Activated naive CD8-positive, alpha-beta T cell treated with anti-CD3 and anti-CD28 coated beads, Interleukin-2, amount 50 U/mL, for 16 hours (primary cell): ENCODE measurements around the gene LYSMD1.
A peak's percentile ranks its signal among the peaks of the same experiment; 100 is the strongest.
"Not testable (repeated sequence)": the region's sequence is repeated elsewhere in the genome, so short reads cannot be mapped to it uniquely, and the experiment has no call there.

Source experiments
- DNase-seq: peaks from one replicate; pipeline ENCODE4 v3.0.0-alpha.2; 2020; ENCODE audit warnings: low read depth, low spot score

LYSMD1 gene, protein sequence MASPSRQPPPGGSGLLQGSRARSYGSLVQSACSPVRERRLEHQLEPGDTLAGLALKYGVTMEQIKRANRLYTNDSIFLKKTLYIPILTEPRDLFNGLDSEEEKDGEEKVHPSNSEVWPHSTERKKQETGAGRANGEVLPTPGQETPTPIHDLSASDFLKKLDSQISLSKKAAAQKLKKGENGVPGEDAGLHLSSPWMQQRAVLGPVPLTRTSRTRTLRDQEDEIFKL

DNA sequence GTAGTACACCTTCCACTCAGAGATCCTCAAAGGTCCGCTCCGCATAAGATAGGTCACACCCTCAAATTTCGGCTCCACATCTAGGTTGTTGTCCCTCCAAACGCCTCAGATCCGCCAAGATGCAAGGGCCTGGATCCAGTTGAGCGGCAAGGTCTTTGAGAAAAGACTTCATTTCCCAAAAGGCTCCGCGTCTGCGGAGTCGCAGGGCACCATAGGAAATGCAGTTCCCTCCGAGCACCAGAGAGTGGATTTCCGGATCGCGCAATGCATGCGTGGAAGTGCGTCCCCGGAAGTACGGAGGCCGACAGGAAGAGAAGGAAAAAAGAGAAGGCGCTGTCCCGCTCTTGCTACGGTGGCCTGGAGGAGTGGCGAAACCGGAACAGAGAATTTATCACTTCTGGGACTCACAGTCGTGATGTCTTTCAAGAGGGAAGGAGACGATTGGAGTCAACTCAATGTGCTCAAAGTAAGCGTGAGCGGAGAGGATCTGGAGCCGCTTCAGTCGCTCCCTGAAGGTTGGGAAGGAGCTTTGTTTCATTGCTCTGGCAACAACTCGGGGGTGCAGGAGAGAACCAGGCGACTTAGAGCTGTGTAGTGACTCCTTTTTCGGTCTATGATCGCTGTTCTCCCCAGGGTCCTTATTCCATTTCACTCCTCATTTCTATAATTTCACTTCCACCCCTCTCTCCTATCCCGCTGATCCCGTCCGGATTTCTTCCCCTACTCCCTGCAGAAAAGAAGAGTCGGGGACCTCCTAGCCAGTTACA is at the start of gene LYSMD1, which contains the start of gene SCNM1:
TSS of gene LYSMD1 (minus strand) at position 165 of the 767 bp plus-strand sequence. CDS start 644 bp downstream, outside the sequence.
TSS of gene SCNM1 (plus strand) at position 407 of the 767 bp plus-strand sequence. CDS start at position 416, 9 bp downstream.
- DNase-seq: peak; percentile 91

DNA sequence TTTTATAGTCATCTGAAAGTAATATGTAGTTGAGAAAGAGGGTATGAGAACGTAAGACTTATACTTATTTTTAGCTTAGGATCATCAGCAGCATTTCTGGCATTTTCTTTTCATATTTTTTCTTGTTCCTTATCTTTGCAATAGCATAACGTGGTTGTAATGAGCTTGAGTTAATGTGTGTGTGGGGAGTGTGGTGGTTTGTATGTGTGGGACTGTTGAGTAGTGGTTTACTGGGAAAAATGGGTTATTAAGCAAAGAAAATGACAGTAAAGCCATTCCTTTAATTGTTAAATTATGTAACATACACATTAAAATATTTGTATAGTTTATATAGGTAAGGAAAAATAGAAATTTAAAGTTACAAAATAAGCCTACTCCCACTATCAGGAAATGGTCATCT is 47.9 kb upstream of the LYSMD1 start:
- no peak for DNase-seq

DNA sequence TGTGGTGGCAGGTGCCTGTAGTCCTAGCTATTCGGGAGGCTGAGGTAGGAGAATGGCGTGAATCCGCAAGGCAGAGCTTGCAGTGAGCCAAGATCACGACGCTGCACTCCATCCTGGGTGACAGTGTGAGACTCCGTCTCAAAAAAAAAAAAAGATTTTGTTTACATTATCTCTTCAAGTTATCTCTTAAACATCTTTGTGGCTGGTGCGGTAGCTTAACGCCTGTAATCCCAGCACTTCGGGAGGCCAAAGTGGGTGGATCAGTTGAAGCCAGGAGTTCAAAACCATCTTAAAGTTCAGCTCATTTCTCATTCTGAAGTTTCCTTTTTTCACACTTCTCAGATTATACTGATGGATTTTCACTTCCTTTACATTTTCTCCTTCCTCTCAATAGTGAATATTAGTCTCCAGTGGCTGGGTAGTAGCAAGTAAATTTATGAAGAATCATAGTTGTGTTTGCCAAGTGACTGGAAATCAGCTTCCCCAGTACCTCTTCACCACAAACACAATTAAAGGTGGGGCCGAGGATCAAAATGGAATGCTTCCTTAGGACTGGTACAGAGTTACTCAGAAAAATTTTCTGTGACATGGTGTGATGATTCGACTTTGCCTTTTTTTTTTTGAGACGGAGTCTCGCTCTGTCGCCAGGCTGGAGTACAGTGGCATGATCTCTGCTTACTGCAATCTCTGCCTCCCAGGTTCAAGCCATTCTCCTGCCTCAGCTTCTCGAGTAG is 46.4 kb upstream of the LYSMD1 start:
- DNase-seq: no peak

DNA sequence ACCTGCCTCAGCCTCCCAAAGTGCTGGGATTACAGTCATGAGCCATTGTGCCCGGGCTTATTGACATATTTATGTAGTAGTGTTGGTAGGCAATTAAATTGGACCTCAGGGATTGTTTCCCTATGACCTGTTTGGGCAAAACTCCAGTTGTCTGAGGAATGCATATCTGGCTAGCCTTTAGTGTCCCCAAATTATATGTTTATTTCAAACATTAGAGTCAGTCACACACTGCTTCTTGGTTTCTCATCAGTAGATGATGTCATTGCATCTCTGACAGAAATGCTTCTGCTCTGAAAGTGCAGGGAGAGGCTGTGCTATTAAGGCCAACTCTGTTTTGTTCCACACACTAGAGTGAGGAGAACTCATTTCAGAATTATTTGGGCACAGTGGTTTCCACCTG is 45.1 kb upstream of the LYSMD1 start:
- DNase-seq: no peak

DNA sequence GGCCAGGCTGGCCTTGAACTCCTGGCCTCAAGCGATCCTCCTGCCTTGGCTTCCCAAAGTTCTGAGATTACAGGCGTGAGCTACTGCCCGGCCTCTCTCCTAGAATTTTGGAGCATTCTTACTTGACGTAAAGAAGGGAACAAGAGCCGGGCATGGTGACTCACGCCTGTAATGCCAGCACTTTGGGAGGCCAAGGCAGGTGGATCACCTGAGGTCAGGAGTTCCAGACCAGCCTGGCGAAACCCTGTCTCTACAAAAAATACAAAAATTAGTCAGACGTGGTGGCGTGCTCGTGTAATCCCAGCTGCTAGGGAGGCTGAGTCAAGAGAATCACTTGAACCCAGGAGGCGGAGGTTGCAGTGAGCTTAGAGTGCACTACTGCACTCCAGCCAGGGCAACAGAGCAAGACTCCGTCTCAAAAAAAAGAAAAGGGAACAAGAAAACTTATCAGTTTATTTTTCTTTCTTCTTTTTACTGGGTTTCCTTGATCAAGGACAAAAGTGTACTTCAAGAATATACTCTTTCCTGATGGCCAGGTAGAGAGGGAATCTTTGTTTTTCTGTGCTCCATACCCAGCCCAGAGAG is 39.8 kb upstream of the LYSMD1 start:
- DNase-seq: not testable (repeated sequence)

DNA sequence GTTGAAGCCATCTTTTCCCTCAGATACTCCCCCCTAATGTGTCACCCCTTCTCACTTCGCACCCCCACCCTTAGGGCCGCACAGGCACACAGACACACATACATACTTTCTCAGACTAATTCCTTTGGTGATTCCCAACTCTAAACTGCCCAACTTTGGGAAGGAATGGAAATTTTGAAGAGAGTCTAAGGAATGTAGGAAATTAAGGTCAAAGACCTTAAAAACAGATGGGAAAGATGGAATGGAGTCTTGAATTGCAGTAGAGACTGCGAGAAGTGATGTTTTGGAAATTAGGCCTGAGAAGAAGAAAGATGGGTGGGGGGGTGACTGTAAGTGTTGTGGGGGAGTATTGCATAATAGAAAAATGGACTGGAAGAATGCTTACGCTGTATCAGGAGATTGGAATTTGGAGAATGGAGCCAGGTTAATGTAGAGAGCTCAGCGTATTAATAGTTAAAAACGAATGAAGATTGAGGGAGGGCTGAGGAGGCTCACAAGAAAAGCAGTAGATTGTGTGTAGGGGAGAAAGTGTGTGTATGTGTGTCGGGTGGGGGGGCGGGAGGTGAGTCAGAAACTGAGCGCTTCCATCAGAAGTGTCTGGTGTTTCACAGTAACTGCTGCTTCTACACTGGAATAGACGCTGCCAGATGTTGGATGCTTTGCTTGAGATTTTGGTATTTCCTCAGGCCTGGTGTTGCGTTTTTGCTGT is 34.3 kb upstream of the LYSMD1 start:
- no peak for DNase-seq

DNA sequence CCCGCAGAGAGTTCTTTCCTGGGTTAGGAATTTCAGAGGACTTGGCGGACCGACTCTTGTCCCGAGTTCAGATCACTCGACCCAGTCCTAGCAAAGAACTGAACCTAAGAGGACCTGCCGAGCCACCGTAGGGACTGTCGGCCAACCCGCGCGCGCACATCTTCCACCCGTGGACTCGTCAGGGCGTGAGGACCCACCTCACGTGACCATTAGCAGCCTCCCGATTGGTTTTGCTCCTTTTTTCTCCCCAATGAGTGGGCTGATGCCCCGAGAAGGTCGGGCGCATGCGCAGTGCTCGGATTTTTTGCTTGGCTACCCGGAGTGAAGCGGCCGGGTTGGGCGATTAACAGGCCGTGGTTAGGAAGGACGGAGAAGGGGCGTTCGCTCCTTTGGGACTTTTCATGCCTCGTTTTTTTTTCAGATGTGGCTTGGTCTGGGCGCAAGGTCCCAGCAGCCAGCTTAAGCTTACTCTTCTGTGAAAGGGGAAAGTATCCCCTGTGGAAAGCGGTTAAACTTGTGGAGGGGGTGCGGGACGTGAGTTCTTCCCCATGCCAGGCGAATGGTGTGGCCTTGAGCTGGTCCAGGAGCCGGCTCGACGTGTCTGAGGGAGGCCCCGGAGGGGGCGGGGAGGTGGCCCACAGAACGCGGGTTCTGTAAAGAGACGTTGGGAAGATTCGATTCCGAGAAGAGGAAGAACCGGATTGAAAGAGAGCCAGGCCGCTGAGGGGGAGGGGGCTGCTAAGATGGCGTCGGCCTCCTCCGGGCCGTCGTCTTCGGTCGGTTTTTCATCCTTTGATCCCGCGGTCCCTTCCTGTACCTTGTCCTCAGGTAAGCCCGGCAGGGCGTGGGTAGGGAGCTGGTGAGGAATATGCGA is 32.8 kb upstream of the LYSMD1 start, which contains the start of gene PIP5K1A:
TSS of gene PIP5K1A (plus strand) at position 299 of the 874 bp plus-strand sequence. CDS start at position 744, 445 bp downstream.
- peak; percentile 93 for DNase-seq

DNA sequence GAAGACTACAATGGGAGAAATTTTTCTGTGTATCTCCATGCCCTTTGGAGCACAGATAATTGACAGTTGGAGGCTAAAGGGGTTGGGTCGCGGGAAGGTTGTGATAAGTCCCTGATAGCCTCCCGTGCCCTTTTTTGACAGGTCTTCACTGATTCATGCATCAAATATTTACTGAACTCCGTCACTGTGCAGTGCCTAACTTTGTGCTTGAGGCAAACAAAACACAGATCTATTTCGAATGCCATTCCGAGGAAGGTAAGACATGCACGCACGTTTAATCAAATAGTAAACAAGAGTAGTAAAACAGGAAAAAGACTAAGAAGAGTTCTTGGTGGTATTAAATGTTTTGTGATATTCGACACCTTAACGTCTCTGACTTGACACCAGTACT is 32.2 kb upstream of the LYSMD1 start:
- no peak for DNase-seq

DNA sequence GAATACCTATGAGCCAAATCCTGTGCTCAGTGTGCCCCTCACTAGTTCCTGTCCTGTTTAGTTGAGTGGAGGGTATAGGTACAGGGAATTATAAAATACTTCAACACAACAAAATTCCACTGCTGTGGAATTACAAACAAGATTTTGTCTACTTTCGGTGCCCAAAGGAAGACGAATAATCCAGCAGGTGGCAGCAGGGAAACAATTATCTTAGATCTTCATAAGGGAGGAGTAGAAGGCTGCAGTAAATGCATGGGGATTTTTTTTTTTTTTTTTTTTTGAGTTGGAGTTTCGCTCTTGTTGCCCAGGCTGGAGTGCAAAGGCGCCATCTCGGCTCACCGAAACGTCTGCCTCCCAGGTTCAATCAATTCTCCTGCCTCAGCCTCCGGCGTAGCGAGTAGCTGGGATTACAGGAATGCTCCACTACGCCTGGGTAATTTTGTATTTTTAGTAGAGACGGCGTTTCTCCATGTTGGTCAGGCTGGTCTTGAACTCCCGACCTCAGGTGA is 30.6 kb upstream of the LYSMD1 start:
- no peak for DNase-seq

DNA sequence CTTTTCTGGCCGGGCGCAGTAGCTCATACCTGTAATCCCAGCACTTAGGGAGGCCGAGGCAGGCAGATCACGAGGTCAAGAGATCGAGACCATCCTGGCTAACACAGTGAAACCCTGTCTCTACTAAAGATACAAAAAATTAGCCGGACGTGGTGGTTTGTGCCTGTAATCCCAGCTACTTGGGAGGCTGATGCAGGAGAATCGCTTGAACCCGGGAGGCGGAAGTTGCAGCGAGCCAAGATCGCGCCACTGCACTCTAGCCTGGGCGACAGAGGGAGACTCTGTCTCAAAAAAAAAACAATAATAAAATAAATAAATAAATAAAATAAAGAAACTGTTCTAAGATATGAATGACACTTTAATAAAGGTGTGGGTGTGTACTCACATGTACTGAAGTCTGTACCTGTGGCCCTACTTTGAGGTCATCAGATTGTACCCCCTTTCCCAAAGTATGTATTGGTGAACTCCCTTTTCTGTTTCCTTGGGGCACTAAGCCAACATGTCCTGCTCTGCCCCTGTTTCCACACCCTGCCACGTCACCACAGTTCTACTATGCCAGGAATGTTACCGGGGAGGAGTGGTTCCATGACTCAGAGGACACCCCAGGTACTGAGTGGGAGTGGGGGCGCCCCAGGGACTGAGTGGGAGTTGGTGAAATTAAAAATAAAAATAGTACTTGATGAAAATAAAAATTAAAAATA is 29.3 kb upstream of the LYSMD1 start:
- DNase-seq: not testable (repeated sequence)

DNA sequence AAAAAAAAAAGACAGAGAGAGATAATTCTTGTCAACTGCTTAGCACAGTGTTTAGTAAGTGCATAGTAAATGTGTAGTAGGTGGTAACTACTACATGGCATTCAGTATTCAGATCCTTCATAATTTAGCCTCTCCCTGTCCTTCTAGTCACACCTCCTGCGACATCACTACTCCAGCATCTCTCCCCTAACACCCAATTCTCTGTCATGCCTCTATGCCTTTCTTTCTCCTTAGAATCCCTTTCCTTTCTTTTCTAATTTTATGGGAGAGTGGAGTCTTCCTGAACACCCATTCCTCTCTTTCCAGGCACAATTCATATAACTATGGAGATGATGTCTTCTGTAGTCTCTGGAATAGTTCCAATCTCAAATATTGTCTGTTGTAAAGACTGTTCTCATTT is 28.2 kb upstream of the LYSMD1 start:
- no peak for DNase-seq

DNA sequence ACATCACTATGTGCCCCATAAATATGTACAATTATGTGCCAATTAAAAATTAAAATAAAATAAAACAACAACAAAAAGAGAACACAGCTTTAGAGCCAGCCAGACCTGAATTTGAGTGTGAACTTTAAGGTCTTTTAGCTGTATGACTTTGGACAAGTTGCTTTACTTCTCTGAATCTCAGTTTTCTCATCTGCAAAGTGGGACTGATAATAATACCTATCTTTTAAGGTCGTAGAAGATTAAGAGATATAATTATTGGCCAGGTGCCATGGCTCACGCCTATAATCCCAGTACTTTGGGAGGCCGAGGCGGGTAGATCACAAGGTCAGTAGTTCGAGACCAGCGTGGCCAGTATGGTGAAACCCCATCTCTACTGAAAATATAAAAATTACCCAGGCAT is 27.6 kb upstream of the LYSMD1 start:
- DNase-seq: no peak

DNA sequence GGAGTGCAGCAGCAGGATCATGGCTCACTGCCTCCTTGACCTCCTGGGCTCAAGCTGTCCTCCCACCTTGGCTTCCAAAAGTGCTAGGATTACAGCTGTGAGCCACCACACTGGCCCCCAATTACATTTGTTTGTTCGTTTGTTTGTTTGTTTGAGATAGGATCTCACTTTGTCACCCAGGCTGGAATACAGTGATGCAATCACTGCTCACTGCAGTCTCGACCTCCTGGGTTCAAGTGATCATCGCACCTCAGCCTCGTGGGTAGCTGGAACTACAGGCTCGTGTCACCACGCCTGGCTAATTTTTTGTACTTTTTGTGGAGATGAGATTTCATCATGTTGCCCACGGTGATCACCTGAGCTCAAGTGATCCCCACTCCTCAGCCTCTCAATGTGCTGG is 26.3 kb upstream of the LYSMD1 start:
- no peak for DNase-seq

DNA sequence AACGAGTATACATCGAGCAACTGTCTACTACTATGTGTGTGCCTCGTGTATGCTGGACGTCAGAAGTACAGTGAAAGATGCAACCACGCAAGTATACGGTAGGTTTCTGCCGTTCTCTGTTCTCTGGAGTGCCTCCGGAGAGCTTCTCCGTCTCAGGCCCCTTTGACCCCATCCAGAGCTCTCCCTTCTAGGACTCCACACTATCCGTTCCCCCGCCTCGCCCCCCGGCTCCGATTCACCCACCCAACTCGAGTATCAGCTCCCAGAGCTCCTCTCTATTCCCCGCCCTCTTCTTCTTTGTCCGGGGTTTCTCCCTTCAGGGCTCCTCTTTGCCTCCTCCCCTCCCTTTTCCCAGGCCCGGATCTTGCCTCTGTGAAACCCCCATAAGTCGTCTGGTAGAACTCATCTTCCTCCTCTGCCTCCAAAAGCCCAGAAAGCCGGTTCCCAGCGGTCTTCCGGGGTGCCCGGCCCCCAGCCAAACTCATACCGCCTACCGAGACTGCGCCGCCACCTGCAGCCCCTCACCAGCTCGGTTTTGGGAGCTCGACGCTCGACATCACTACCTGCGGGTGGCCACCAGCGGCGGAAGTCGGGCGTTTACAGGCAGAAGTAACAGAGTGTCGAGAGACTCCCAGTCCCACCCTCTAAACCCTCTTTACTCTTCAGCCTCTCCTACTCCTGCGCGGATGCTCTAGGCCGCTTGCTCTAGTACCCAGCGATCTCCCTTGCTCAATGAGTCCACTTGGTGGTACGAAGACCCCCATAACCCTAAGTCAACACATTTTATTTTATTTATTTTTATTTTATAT is 24.1 kb upstream of the LYSMD1 start, which contains the start of gene VPS72:
TSS of gene VPS72 (minus strand) at position 561 of the 809 bp plus-strand sequence. CDS start at position 485, 76 bp downstream.
- peak; percentile 71 for DNase-seq

DNA sequence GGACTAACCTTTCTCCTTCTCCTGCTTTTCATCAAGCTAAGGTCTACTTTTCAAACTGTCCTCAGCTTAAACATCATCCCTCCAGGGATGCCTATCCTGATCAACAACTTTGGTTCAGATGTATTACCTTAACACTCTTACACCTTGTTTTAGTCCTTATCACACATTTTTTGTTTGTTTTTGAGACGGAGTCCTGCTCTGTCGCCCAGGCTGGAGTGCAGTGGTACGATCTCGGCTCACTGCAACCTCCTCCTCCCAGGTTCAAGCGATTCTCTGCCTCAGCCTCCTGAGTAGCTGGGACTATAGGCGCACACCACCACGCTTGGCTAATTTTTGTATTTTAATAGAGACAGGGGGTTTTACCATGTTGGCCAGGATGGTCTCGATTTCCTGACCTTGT is 23.0 kb upstream of the LYSMD1 start:
- not testable (repeated sequence) for DNase-seq

DNA sequence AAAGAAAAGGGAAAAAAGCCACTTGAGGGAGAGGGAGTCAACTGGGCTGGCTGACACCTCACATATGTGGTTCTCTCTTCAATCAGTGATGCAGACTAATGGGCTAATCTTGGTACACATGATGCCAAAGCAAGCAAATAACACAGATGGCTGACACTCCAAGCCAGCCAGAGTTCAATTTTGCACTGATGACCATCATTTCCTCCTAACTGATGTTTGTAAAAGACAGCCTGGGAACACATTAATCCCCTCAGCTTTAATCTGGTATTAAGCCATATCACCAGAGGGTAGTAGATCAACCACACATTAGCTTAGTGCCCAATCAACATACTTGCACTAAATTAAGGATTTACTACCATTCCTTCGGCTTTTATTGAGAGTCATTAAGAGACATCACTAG is 21.5 kb upstream of the LYSMD1 start:
- DNase-seq: no peak

DNA sequence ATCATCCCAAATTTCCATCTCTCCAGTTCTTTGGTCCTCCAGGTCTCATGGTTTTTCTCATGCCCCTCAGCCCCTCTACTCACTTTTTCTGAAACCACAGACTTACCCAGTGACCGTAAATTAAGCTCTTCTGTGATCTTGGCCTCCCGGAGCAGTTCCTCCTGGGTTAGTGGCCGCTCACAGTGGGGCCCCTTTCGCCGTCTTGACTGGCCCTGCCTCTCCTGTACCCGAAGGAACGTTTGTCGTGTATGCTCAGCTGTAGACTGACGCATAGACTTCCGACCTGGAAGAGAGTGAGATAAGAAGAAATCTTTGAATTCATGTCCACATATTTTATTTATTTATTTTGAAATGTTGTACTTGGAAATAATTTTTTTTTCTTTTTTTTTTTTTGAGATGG is 18.5 kb upstream of the LYSMD1 start:
- DNase-seq: no peak

DNA sequence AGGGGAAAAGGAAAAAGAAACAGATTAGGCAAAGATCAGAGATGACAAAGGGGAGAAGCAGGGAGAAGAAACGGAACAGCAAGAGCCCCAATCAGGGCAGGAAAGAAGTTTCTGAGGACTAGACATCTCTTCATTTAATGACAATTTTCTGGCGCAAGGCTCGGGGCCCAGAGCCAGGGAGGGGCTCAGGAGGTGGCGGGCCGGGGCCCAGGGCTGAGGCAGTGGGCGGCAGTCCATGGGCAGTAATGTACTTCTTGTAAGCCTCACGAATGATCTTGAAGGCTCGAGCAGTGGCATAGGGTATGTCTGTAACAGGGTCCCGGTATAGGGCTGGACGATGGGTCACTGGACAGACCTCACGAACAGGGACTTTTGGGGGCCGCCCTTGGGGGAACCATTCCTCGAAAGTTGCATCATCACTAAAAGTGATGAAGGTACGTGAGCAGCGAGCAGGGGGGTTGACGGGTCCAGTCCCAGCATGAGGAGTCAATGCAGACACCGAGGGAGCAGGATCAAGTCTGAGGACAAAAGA is 10.9 kb upstream of the LYSMD1 start:
- no peak for DNase-seq
